GM21526 (cell line): ENCODE results near the gene SLC43A1.
A peak's percentile ranks its signal among the peaks of the same experiment; 100 is the strongest.
"Not testable (repeated sequence)": the region's sequence is repeated elsewhere in the genome, so short reads cannot be mapped to it uniquely, and the experiment has no call there.

ENCODE experiments used
- ATAC-seq: cut with Tn5 transposase; IDR thresholded peaks from one replicate; pipeline ENCODE4 v1.9.1; 2021; ENCODE audit warnings: moderate library complexity; ENCODE audit not compliant: unreplicated experiment, low FRiP score

SLC43A1 gene

GRCh38 chr11:57462597-57462996 lies 52.9 kb downstream of the SLC43A1 start:
- ATAC-seq = no peak

- no peak for ATAC-seq
These were observed 53.5 kb downstream of the SLC43A1 start for GRCh38 chr11:57461841-57462489.

- no peak for ATAC-seq
These were observed 54.4 kb downstream of the SLC43A1 start for GRCh38 chr11:57460758-57461749.

GRCh38 chr11:57460022-57460757 lies 55.3 kb downstream of the SLC43A1 start, which contains the start of gene RTN4RL2:
RTN4RL2 (plus strand) TSS chr11:57460528; CDS start chr11:57460866, 338 bp downstream.
- ATAC-seq = peak; percentile 43

- no peak for ATAC-seq
These were observed 56.1 kb downstream of the SLC43A1 start for GRCh38 chr11:57459164-57460021.

GRCh38 chr11:57458410-57459163 lies 56.9 kb downstream of the SLC43A1 start:
- no peak for ATAC-seq

- no peak for ATAC-seq
These were observed 57.5 kb downstream of the SLC43A1 start for GRCh38 chr11:57458060-57458409.

- no peak for ATAC-seq
These were observed 57.9 kb downstream of the SLC43A1 start for GRCh38 chr11:57457643-57458023.

GRCh38 chr11:57456960-57457642 lies 58.4 kb downstream of the SLC43A1 start:
- peak; percentile 62 for ATAC-seq

- ATAC-seq = no peak
These were observed 61.8 kb downstream of the SLC43A1 start for GRCh38 chr11:57453543-57454177.

- ATAC-seq = no peak
These were observed 69.4 kb downstream of the SLC43A1 start for GRCh38 chr11:57446055-57446454.

GRCh38 chr11:57445122-57445394 lies 70.4 kb downstream of the SLC43A1 start:
- not testable (repeated sequence) for ATAC-seq

GRCh38 chr11:57444362-57445121 lies 71.0 kb downstream of the SLC43A1 start:
- ATAC-seq = no peak

GRCh38 chr11:57440744-57441414 lies 74.6 kb downstream of the SLC43A1 start:
- ATAC-seq = no peak

- no peak for ATAC-seq
These were observed 75.7 kb downstream of the SLC43A1 start for GRCh38 chr11:57439786-57440185.

- ATAC-seq = no peak
These were observed 76.9 kb downstream of the SLC43A1 start for GRCh38 chr11:57438345-57439285.
